ENCODE data around the gene ARHGEF10L. TPM values are rescaled to one million over a fixed set of nuclear protein-coding genes. Genes with fewer than 3 reads are reported as not detected.

ARHGEF10L gene
- total RNA-seq, 1 experiment from 2014 or later = 21.6 TPM

DNA sequence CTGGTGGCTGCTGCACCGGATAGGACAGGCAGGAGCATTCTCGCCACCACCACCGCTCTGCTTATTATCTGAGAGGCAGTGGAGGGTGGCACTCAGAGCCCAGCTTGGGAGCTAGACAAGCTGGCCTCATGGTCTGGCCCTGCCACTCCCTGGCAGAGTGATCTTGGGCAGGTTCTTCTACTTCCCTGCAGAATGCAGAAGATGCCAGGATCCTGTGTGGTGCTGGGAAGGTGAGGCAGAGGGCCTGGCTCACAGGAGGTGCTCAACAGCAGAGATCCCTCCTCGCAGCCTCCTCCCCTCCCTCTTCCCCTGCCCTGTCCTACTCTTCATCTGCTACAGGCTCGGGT lies 60.4 kb downstream of the ARHGEF10L start:
- no TSS peak for BruUV-seq (replicated peaks)
- H3K27me3 ChIP-seq (ENCODE audit: insufficient read depth, low read depth) = no peaks in the 10 kb centered on the region
- H3K27ac ChIP-seq = no peak overlapping the region
- H3K9me2 ChIP-seq (ENCODE audit: insufficient read depth) = no peaks in the 10 kb centered on the region
- TF ChIP-seq EZH2 (IDR thresholded peaks at IDR 0.05; ENCODE audit: low read depth) = no peak
- TF ChIP-seq, protein P1, sequence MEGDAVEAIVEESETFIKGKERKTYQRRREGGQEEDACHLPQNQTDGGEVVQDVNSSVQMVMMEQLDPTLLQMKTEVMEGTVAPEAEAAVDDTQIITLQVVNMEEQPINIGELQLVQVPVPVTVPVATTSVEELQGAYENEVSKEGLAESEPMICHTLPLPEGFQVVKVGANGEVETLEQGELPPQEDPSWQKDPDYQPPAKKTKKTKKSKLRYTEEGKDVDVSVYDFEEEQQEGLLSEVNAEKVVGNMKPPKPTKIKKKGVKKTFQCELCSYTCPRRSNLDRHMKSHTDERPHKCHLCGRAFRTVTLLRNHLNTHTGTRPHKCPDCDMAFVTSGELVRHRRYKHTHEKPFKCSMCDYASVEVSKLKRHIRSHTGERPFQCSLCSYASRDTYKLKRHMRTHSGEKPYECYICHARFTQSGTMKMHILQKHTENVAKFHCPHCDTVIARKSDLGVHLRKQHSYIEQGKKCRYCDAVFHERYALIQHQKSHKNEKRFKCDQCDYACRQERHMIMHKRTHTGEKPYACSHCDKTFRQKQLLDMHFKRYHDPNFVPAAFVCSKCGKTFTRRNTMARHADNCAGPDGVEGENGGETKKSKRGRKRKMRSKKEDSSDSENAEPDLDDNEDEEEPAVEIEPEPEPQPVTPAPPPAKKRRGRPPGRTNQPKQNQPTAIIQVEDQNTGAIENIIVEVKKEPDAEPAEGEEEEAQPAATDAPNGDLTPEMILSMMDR (conservative IDR thresholded peaks at IDR 0.05) = no peak
- ChIA-PET POLR2A (ENCODE audit: unreplicated experiment) (no interaction called here), CTCF (interaction anchor here (1.2 kb wide), 1 partner anchor 98 kb away, joined by 3 read pairs; no protein-coding TSS in a partner anchor)
- H4K20me1 ChIP-seq (ENCODE audit: insufficient read depth) = no peaks in the 10 kb centered on the region
- no peak overlapping the region for H3K4me2 ChIP-seq
- no peaks in the 10 kb centered on the region for H3K36me3 ChIP-seq (ENCODE audit: low read depth)
- intact Hi-C loops (cut with micrococcal nuclease; ENCODE audit: unreplicated experiment) = loop anchor here (10.0 kb wide), 1 partner anchor 545 kb away; the partner anchor contains the start of gene SDHB
- no peaks in the 10 kb centered on the region for H3F3A ChIP-seq (ENCODE audit: insufficient read depth, low read depth)
- H3K4me3 ChIP-seq = no peak overlapping the region
- no peak overlapping the region for H2AFZ ChIP-seq
- DNase-seq = no peak
- no peaks in the 10 kb centered on the region for H3K4me1 ChIP-seq (replicated peaks; ENCODE audit: insufficient read depth)
- H3K9me3 ChIP-seq (ENCODE audit: insufficient read depth, low read depth) = no peaks in the 10 kb centered on the region
- H3K79me2 ChIP-seq (ENCODE audit: low read depth) = no peaks in the 10 kb centered on the region

DNA sequence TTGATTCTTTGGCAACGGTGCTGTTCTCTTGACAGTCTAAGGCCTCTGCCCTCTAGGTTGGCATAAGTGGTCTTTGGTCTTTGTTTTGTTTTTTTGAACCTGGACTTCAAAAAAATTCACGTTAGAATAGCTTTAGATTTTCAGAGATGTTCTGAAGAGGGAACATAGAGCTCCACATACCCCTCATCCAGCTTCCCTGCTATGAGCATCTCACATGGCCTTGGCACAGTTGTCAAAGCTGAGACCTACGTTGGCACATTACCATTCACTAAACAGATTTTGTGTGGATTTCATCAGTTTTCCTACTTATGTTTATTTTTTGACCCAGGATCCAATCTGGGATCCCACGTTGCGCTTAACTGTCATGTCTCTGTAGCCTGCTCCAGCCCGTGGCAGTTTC lies 60.8 kb downstream of the ARHGEF10L start:
- H4K20me1 ChIP-seq (ENCODE audit: insufficient read depth) = no peaks in the 10 kb centered on the region
- H3K4me3 ChIP-seq = no peak overlapping the region
- H3F3A ChIP-seq (ENCODE audit: insufficient read depth, low read depth) = no peaks in the 10 kb centered on the region
- no TSS peak for BruUV-seq (replicated peaks)
- no peak overlapping the region for H3K27ac ChIP-seq
- intact Hi-C loops (cut with micrococcal nuclease; ENCODE audit: unreplicated experiment) = loop anchor here (10.0 kb wide), 1 partner anchor 546 kb away; the partner anchor contains the start of gene SDHB
- no peaks in the 10 kb centered on the region for H3K36me3 ChIP-seq (ENCODE audit: low read depth)
- ChIA-PET CTCF (interaction anchor here (1.2 kb wide), 1 partner anchor 98 kb away, joined by 3 read pairs; no protein-coding TSS in a partner anchor), POLR2A (ENCODE audit: unreplicated experiment) (no interaction called here)
- no peak overlapping the region for H2AFZ ChIP-seq
- no peak for DNase-seq
- no peaks in the 10 kb centered on the region for H3K4me1 ChIP-seq (replicated peaks; ENCODE audit: insufficient read depth)
- no peaks in the 10 kb centered on the region for H3K27me3 ChIP-seq (ENCODE audit: insufficient read depth, low read depth)
- H3K9me3 ChIP-seq (ENCODE audit: insufficient read depth, low read depth) = no peaks in the 10 kb centered on the region
- H3K9me2 ChIP-seq (ENCODE audit: insufficient read depth) = no peaks in the 10 kb centered on the region
- no peak overlapping the region for H3K4me2 ChIP-seq
- TF ChIP-seq EZH2 (IDR thresholded peaks at IDR 0.05; ENCODE audit: low read depth) = no peak
- TF ChIP-seq, protein P1 (conservative IDR thresholded peaks at IDR 0.05) = no peak
- no peaks in the 10 kb centered on the region for H3K79me2 ChIP-seq (ENCODE audit: low read depth)

DNA sequence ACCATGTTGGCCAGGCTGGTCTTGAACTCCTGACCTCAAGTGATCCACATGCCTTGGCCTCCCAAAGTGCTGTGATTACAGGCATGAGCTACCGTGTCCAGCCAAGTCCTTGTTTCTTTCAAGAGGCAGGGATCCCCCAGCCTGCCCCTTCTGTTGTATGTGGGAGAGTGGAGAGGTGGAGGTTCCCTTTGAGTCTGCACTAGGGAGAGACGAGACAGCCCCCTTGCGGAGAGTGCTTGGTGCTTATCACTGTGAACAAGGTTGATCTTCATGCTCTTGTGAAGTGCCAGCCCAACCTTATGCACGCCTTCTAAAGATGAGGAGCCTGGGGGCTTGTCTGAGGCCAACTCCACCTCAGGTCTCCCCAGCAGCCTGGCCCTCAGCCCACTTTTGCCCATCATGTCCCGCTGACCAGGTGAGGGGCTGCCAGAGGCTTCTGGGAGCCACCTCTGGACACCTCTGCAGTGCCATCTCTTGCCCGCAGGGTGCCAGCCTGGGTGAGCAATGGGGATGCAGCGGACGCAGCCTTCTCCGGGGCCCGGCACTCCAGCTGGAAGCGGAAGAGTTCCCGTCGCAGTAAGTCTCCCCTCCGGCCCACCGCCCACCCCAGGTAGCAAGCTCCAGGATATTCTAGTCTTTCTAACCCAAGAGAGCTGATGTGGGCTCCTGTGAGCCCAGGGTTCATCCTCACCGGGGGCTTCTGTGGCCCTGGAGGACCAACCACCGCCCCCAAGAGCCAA lies 62.3 kb downstream of the ARHGEF10L start:
- Histone ChIP-seq H3K36me3 (ENCODE audit: low read depth) (no peaks in the 10 kb centered on the region), H3K9me3 (ENCODE audit: insufficient read depth, low read depth) (no peaks in the 10 kb centered on the region), H3F3A (ENCODE audit: insufficient read depth, low read depth) (no peaks in the 10 kb centered on the region), H3K4me3 (no peak overlapping the region), H3K79me2 (ENCODE audit: low read depth) (no peaks in the 10 kb centered on the region), H3K27me3 (ENCODE audit: insufficient read depth, low read depth) (no peaks in the 10 kb centered on the region), H2AFZ (no peak overlapping the region), H3K27ac (no peak overlapping the region), H3K4me2 (no peak overlapping the region), H3K9me2 (ENCODE audit: insufficient read depth) (no peaks in the 10 kb centered on the region), H3K4me1 (replicated peaks; ENCODE audit: insufficient read depth) (no peaks in the 10 kb centered on the region), H4K20me1 (ENCODE audit: insufficient read depth) (no peaks in the 10 kb centered on the region)
- BruUV-seq (replicated peaks) = no TSS peak
- ChIA-PET POLR2A (ENCODE audit: unreplicated experiment) (no interaction called here), CTCF (no interaction called here)
- intact Hi-C loops (cut with micrococcal nuclease; ENCODE audit: unreplicated experiment) = loop anchor here (10.0 kb wide), 1 partner anchor 547 kb away; the partner anchor contains the start of gene SDHB
- TF ChIP-seq, protein P1 (conservative IDR thresholded peaks at IDR 0.05) = no peak
- TF ChIP-seq EZH2 (IDR thresholded peaks at IDR 0.05; ENCODE audit: low read depth) = no peak
- DNase-seq = no peak
